MM.1S (cell line): ENCODE data around the gene C1QTNF5.

Experiments
- EZH2 ChIP-seq: fragments of 300-600 bp; sonication (generic); optimal IDR thresholded peaks from 2 replicates; pipeline ENCODE3; 2017; ENCODE audit warnings: low read depth, mild to moderate bottlenecking, antibody characterized with exemption, low read length, mixed read lengths
- EZH2phosphoT487 ChIP-seq: fragments of 300-600 bp; sonication (generic); IDR thresholded peaks from 2 replicates; pipeline ENCODE4 v1.6.1; 2018; ENCODE audit warnings: antibody characterized with exemption, low read length
- TF ChIP-seq, protein P1 (sequence below): fragments of 300-600 bp; sonication (generic); IDR thresholded peaks from 2 replicates; pipeline ENCODE4 v1.5.1; 2016; ENCODE audit warnings: antibody characterized with exemption, low read length, mixed read lengths

DNA sequence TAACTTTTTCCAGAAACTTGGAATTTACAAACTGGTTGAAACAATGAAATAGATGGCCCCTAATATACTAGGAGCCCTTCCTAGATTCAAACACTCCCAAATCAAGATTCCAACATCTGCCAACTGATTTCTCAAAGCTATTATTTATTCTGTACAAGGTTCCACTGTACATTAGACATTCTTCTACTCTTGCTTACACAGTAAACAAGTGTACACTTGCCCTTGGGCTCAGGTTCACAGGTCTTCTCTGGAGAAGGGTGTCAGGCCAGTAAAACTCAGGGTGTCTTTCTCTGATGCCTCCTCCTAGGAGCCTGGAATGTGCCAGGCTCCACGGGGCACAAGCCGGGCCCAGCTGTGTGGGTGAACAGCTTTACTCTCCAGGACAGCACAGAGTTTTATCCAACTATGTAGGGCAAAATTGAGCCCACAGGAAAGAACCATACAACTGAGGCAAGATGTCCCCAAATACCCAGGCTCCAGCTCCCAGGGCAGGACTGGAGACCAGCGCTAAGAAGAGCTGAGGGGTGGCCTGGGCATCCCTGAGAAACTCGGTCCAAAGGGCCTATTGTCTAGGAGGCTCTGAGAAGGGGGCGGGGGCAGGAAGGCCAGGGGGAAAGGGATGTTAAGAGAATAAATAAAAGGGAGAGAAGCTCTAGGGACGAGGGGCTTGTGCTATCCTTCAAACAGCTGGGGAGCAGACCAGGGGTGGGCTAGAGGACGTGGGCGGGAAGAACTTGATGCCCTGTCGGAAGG lies 14.6 kb upstream of the C1QTNF5 start:
- TF ChIP-seq, protein P1, sequence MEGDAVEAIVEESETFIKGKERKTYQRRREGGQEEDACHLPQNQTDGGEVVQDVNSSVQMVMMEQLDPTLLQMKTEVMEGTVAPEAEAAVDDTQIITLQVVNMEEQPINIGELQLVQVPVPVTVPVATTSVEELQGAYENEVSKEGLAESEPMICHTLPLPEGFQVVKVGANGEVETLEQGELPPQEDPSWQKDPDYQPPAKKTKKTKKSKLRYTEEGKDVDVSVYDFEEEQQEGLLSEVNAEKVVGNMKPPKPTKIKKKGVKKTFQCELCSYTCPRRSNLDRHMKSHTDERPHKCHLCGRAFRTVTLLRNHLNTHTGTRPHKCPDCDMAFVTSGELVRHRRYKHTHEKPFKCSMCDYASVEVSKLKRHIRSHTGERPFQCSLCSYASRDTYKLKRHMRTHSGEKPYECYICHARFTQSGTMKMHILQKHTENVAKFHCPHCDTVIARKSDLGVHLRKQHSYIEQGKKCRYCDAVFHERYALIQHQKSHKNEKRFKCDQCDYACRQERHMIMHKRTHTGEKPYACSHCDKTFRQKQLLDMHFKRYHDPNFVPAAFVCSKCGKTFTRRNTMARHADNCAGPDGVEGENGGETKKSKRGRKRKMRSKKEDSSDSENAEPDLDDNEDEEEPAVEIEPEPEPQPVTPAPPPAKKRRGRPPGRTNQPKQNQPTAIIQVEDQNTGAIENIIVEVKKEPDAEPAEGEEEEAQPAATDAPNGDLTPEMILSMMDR = no peak
- no peak for TF ChIP-seq EZH2
- TF ChIP-seq EZH2phosphoT487 = no peak
